Suprapubic skin (tissue), 4 donors: Measurements from ENCODE around the gene FAM117A. TPM values are rescaled to one million over a fixed set of nuclear protein-coding genes. Genes with fewer than 3 reads are reported as not detected.
A peak's percentile ranks its signal among the peaks of the same experiment; 100 is the strongest.

ENCODE experiments used
- DNase-seq, 2 donors: peaks; one replicate each; pipeline ENCODE4 v3.0.0-alpha.2; 2019; ENCODE audit warnings: low spot score in 2 of 2
- H3K27ac ChIP-seq: fragments of 200-600 bp; sonication (generic); one replicate; pipeline ENCODE4 v1.5.1; 2019
- H3K27me3 ChIP-seq: fragments of 200-600 bp; sonication (generic); one replicate; pipeline ENCODE4 v1.5.1; 2019
- H3K36me3 ChIP-seq: fragments of 200-600 bp; sonication (generic); one replicate; pipeline ENCODE4 v1.5.1; 2019
- H3K4me1 ChIP-seq: fragments of 200-600 bp; sonication (generic); one replicate; pipeline ENCODE4 v1.5.1; 2019
- H3K4me3 ChIP-seq: fragments of 200-600 bp; sonication (generic); one replicate; pipeline ENCODE4 v1.5.1; 2019; ENCODE audit warnings: mild to moderate bottlenecking
- H3K9me3 ChIP-seq: fragments of 200-600 bp; sonication (generic); one replicate; pipeline ENCODE4 v1.5.1; 2019
- CTCF ChIP-seq, 2 donors: fragments of 200-600 bp in 1 of 2; fragments of 450-650 bp in 1 of 2; sonication (generic) in 1 of 2; IDR thresholded peaks; one replicate each; pipeline ENCODE4 v1.5.1; 2016 to 2019; ENCODE audit warnings: antibody characterized with exemption in 2 of 2, mild to moderate bottlenecking in 1 of 2, moderate library complexity in 1 of 2
- EP300 ChIP-seq: sonication (generic); formaldehyde crosslinking; IDR thresholded peaks from one replicate; pipeline ENCODE4 v1.6.1; 2017; ENCODE audit warnings: antibody characterized with exemption
- POLR2A ChIP-seq, 2 donors: fragments of 450-650 bp; IDR thresholded peaks; one replicate each; pipeline ENCODE4 v1.6.1; 2017; ENCODE audit warnings: antibody characterized with exemption in 2 of 2, mild to moderate bottlenecking in 2 of 2, moderate library complexity in 2 of 2
- POLR2AphosphoS5 ChIP-seq, 3 donors: sonication (generic); formaldehyde crosslinking; IDR thresholded peaks; one replicate each; pipeline ENCODE4 v1.6.1; 2017; ENCODE audit warnings: antibody characterized with exemption in 3 of 3
- WGBS: methylation state at CpG from one replicate; pipeline ENCODE4 v1.1.5; 2018; 5-methylcytosine and 5-hydroxymethylcytosine counted together
- total RNA-seq, 4 donors: library from RNA; depleted of rRNA; stranded (reverse); fragments of >200 nt; gene quantifications; one replicate each; pipeline ENCODE4 v1.1.0, GENCODE V29; 2016

FAM117A gene
- total RNA-seq, 4 donors from 2014 or later = 24.2 to 47.3 (median 28.7) TPM

- Histone ChIP-seq H3K27me3 (no peaks in the 10 kb centered on the region), H3K36me3 (no peaks in the 10 kb centered on the region), H3K4me1 (peaks cover 50% of the 10 kb centered on the region), H3K9me3 (no peaks in the 10 kb centered on the region), H3K27ac (peak overlapping the region; percentile 78), H3K4me3 (peak overlapping the region; percentile 1)
- TF ChIP-seq POLR2A (IDR thresholded peaks at IDR 0.05) (no peak), POLR2AphosphoS5 (IDR thresholded peaks at IDR 0.05) (peak in 1 of 3 donors; percentile 64)
- WGBS = 53% methylated on average over 6 of the region's 7 CpGs
- peak; percentile 88 to 91 for DNase-seq
Observed at GRCh38 chr17:49739641-49740271, 24.2 kb downstream of the FAM117A start.

- H3K4me1 ChIP-seq = peaks cover 50% of the 10 kb centered on the region
- WGBS = 78% methylated on average over 5 of the region's 5 CpGs
- no peak overlapping the region for H3K4me3 ChIP-seq
- no peak overlapping the region for H3K27ac ChIP-seq
- TF ChIP-seq POLR2A (IDR thresholded peaks at IDR 0.05) (no peak), EP300 (no peak), CTCF (IDR thresholded peaks at IDR 0.05) (no peak), POLR2AphosphoS5 (IDR thresholded peaks at IDR 0.05) (no peak)
- no peaks in the 10 kb centered on the region for H3K9me3 ChIP-seq
- H3K27me3 ChIP-seq = no peaks in the 10 kb centered on the region
- no peaks in the 10 kb centered on the region for H3K36me3 ChIP-seq
- DNase-seq = no peak
Observed at GRCh38 chr17:49738456-49739163, 25.3 kb downstream of the FAM117A start.

- Histone ChIP-seq H3K9me3 (no peaks in the 10 kb centered on the region), H3K27ac (no peak overlapping the region), H3K4me1 (peaks cover 37% of the 10 kb centered on the region), H3K27me3 (no peaks in the 10 kb centered on the region), H3K36me3 (no peaks in the 10 kb centered on the region), H3K4me3 (no peak overlapping the region)
- DNase-seq = no peak
- no peak for TF ChIP-seq POLR2A (IDR thresholded peaks at IDR 0.05)
- no peak for TF ChIP-seq CTCF (IDR thresholded peaks at IDR 0.05)
- no peak for TF ChIP-seq POLR2AphosphoS5 (IDR thresholded peaks at IDR 0.05)
- 93% methylated on average over 13 of the region's 13 CpGs for WGBS
Observed at GRCh38 chr17:49734515-49735490, 29.1 kb downstream of the FAM117A start.

GRCh38 chr17:49731435-49731831 is 32.5 kb downstream of the FAM117A start:
- Histone ChIP-seq H3K27me3 (no peaks in the 10 kb centered on the region), H3K9me3 (no peaks in the 10 kb centered on the region), H3K4me3 (no peak overlapping the region), H3K27ac (no peak overlapping the region), H3K4me1 (peaks cover 40% of the 10 kb centered on the region), H3K36me3 (no peaks in the 10 kb centered on the region)
- TF ChIP-seq POLR2A (IDR thresholded peaks at IDR 0.05) = no peak
- no peak for TF ChIP-seq POLR2AphosphoS5 (IDR thresholded peaks at IDR 0.05)
- WGBS = 55% methylated on average over 4 of the region's 4 CpGs
- no peak for DNase-seq

- H3K27me3 ChIP-seq = no peaks in the 10 kb centered on the region
- no peak for TF ChIP-seq CTCF (IDR thresholded peaks at IDR 0.05)
- no peak for TF ChIP-seq POLR2A (IDR thresholded peaks at IDR 0.05)
- no peak for TF ChIP-seq EP300
- no peak for TF ChIP-seq POLR2AphosphoS5 (IDR thresholded peaks at IDR 0.05)
- peaks cover 40% of the 10 kb centered on the region for H3K4me1 ChIP-seq
- DNase-seq = no peak
- WGBS = 53% methylated on average over 5 of the region's 5 CpGs
- no peak overlapping the region for H3K27ac ChIP-seq
- no peak overlapping the region for H3K4me3 ChIP-seq
- H3K36me3 ChIP-seq = no peaks in the 10 kb centered on the region
- H3K9me3 ChIP-seq = no peaks in the 10 kb centered on the region
Observed at GRCh38 chr17:49730785-49731434, 33.0 kb downstream of the FAM117A start.
